Suppressor macrophage (primary cell): ENCODE measurements around the gene SLC25A38.
"Not testable (repeated sequence)": the region's sequence is repeated elsewhere in the genome, so short reads cannot be mapped to it uniquely, and the experiment has no call there.

Experiments used
- DNase-seq, 4 experiments: peaks; one replicate each; pipeline ENCODE4 v3.0.0-alpha.2; 2020 to 2022

The SLC25A38 gene

GRCh38 chr3:39407773-39408492, 24.8 kb downstream of the SLC25A38 start:
- no peak for DNase-seq

DNA sequence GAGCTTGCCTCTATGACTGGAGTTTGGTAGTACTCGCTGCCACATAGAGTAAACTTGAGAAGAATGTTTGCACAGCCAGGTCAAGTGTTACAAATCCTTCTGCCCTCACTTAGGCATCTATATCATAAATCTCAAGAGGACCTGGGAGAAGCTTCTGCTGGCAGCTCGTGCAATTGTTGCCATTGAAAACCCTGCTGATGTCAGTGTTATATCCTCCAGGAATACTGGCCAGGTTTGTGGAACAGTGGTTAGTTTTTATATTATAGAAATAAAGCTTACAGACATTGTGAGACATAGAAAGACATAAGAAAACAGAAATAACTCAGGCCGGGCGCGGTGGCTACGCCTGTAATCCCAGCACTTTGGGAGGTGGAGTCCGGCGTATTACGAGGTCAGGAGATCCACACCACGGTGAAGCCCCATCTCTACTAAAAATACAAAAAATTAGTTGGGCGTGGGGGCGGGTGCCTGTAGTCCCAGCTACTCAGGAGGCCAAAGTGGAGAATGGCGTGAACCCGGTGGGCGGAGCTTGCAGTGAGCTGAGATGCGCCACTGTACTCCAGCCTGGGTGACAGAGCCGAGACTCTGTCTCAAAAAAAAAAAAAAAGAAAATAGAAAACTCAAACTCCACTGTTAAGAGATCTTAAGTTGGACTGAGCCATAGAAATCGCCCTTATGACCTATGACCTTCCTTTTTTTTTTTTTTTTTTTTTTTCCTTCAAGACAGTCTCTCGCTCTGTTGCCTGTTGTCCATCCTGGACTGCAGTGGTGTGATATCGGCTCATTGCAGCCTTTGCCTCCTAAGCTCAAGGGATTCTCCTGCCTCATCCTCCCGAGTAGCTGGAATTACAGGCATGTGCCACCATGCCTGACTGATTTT, 25.6 kb downstream of the SLC25A38 start:
- DNase-seq: no peak

GRCh38 chr3:39409514-39410136, 26.5 kb downstream of the SLC25A38 start:
- no peak for DNase-seq

DNA sequence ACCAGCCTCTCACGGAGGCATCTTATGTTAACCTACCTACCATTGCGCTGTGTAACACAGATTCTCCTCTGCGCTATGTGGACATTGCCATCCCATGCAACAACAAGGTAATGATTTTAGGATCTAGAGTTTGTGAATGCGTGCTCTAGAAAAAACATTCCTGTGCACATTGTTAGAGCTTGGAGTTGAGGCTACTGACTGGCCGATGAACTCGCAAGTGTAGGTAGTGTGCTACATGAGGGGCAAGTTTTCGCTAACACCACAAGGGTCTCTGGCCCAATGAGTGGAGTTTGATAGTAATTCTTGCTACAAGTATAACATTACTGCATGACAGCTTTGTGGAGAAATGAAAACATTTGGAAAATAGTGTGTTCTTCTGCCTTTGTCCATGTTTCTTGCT, 27.7 kb downstream of the SLC25A38 start:
- no peak for DNase-seq

- DNase-seq: no peak
These were observed 29.6 kb downstream of the SLC25A38 start for GRCh38 chr3:39412668-39413260.

GRCh38 chr3:39413691-39414420, 30.7 kb downstream of the SLC25A38 start:
- DNase-seq: no peak

- peak in 1 of 4 experiments; percentile 6 for DNase-seq
These were observed 31.3 kb downstream of the SLC25A38 start for GRCh38 chr3:39414421-39414907.

DNA sequence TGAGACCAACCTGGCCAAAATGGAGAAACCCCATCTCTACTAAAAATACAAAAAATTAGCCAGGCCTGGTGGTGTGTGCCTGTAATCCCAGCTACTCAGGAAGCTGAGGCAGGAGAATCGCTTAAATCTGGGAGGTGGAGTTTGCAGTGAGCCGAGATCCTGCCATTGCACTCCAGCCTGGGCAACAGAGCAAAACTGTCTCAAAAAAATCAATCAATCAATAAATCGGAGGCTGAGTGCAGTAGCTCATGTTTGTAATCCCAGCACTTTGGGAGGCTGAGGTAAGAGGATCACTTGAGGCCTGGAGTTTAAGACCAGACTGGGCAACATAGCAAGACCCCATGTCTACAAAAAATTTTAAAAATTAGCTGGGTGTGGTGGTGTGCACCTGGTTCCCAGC, 32.1 kb downstream of the SLC25A38 start:
- DNase-seq: not testable (repeated sequence)

DNA sequence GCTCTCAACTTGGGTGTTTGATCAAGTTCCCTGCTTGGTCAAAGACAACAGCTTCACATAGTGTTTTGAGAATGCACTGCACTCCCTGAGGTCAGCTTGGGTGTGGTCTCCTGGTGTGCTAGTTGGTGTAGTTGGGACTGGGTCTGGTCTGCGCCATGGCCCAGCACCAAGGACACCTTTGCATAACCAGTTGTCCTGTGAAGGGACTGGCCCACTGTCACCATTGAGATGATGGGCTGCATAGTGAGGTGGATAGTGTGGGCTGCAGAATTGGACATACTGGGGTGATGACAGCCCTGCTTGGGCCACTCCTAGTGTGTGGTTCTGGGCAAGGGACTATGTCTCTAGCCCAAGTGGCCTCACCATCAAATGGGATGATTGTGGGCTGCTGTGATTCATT, 32.8 kb downstream of the SLC25A38 start:
- DNase-seq: no peak

- not testable (repeated sequence) for DNase-seq
These were observed 33.8 kb downstream of the SLC25A38 start for GRCh38 chr3:39416998-39417397.

- not testable (repeated sequence) for DNase-seq
These were observed 35.5 kb downstream of the SLC25A38 start for GRCh38 chr3:39418556-39419225.

GRCh38 chr3:39419742-39420315, 36.7 kb downstream of the SLC25A38 start:
- DNase-seq: no peak

DNA sequence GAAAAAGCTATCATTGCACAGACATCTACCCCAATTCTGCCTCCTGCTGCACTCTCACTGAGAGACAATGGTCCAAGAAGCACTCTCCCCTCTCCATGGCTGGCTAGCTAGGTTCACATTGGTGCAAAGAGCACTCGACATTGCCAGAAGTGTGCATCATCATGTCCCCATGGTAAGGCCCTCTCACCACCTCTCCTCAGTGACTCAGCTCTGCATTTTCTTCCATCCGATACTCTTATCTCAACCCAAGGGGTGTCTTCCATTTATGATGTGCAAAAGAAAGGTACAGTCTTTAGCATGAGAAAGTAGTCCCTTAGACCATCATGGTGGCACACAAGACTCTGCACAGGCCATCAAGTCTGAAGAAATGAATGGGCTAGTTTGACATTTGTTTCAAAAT, 37.4 kb downstream of the SLC25A38 start:
- no peak for DNase-seq

GRCh38 chr3:39423436-39423970, 40.3 kb downstream of the SLC25A38 start:
- no peak for DNase-seq

GRCh38 chr3:39426312-39426711, 43.1 kb downstream of the SLC25A38 start:
- DNase-seq: peak in 2 of 4 experiments; percentile 19 to 25

DNA sequence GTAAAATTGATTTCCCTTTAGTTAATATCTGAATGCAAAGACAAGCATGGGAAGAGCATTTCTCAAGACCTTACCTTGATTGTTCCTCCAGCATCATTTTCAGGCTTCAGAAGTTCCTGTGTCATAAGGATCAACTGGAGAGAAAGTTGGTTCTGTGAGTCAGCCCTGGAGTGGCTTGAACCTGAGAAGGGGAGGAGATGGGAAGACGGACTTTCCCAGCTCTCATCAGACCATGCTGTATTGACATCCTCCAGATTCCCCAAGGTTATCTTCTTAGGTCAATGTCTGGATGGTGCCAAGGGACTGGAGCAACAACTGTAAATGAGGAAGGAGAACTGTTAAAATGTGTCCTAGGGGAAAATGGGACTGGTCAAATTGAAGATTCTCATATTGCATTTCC, 44.3 kb downstream of the SLC25A38 start:
- DNase-seq: no peak

DNA sequence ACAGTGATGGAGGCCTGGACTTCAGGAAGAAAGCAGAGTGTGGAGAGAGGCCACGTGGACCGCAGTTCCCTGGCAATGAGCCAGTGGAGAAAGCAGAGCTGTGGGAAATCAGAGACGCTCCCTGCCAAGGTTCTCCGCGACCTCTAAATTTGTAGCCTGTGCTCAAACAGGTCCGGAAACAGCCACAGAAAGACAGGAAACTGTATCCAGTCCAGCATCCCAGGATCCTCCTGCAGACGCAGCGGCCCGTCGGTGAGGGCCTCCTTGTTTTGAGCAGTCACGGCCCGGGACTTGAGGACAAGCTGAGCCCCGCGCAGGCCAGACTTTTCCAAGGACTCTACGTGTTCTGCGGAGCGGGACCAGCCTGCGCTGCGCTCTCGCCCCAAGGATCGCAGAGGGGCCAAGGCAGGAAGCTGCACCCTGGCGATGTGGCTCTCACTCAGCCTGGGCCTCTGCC, 45.6 kb downstream of the SLC25A38 start:
- no peak for DNase-seq

GRCh38 chr3:39429466-39429865, 46.3 kb downstream of the SLC25A38 start:
- DNase-seq: no peak

GRCh38 chr3:39432342-39432741, 49.2 kb downstream of the SLC25A38 start:
- DNase-seq: no peak

DNA sequence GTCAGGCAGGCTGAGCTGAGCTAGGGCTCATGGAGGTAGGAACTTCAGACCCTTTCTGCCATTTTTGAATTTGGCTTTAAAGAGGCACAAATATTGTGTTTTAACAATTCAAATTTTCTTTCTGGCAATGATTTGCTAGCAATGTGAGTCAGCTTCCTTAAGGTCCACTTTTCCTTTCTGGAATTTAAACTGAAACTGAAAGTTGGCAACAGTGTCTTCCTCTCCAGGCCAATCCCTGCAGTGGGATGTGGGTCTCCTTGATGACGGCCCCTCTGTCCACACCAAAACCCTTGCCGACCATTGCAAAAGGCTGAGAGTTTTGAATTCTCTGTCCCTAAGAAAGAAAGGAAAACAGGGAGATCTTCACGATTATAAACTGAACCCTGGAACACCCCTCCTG, 50.5 kb downstream of the SLC25A38 start:
- DNase-seq: no peak

DNA sequence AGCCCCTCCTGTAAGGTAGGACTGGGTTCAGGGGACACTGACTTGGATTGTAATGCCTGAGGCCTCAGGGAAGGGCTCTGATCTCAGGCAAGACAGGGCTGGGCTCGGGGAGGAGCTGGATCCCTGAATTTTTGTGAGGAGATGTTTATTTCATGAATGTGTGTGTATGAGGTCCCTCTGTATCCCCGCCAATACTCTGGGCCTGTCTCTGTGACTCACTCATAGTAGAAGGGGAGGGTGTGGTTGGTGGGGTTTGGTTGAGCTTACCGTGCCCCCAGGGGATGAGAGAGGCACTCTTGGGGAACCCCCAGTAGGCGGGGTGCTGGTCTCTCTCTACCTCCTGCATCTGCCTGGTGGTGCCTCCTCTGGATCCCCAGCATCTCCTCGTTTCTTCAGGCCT, 51.4 kb downstream of the SLC25A38 start:
- DNase-seq: no peak
